BE2C (cell line): Measurements from ENCODE around the gene NSRP1.
"Not testable (repeated sequence)": the region's sequence is repeated elsewhere in the genome, so short reads cannot be mapped to it uniquely, and the experiment has no call there.

Source experiments
- DNase-seq: peaks from one replicate; pipeline ENCODE4 v3.0.0-alpha.2; 2020
- H3K27me3 ChIP-seq: fragments of 250-450 bp; sonication (Bioruptor Pico); 2 replicates; pipeline ENCODE4 v1.5.1; 2020; ENCODE audit warnings: mild to moderate bottlenecking
- H3K36me3 ChIP-seq: fragments of 250-450 bp; sonication (Bioruptor Pico); 2 replicates; pipeline ENCODE4 v1.5.1; 2020; ENCODE audit warnings: mild to moderate bottlenecking
- H3K4me1 ChIP-seq: fragments of 250-450 bp; sonication (Bioruptor Pico); 2 replicates; pipeline ENCODE4 v1.5.1; 2020
- H3K4me3 ChIP-seq: 2 replicates; pipeline ENCODE4 v1.5.1; 2011; ENCODE audit warnings: low read depth, low read length
- H3K9me3 ChIP-seq: fragments of 250-450 bp; sonication (Bioruptor Pico); 2 replicates; pipeline ENCODE4 v1.5.1; 2020
- TF ChIP-seq, protein P1 (sequence below): IDR thresholded peaks from 2 replicates; pipeline ENCODE4 v1.5.1; 2012; ENCODE audit warnings: mild to moderate bottlenecking, low read depth, low read length

Gene NSRP1

GRCh38 chr17:30086896-30087295 is 29.7 kb upstream of the NSRP1 start:
- H3K9me3 ChIP-seq, result no peaks in the 10 kb centered on the region
- no peaks in the 10 kb centered on the region for H3K27me3 ChIP-seq
- no peaks in the 10 kb centered on the region for H3K4me1 ChIP-seq
- TF ChIP-seq, protein P1, sequence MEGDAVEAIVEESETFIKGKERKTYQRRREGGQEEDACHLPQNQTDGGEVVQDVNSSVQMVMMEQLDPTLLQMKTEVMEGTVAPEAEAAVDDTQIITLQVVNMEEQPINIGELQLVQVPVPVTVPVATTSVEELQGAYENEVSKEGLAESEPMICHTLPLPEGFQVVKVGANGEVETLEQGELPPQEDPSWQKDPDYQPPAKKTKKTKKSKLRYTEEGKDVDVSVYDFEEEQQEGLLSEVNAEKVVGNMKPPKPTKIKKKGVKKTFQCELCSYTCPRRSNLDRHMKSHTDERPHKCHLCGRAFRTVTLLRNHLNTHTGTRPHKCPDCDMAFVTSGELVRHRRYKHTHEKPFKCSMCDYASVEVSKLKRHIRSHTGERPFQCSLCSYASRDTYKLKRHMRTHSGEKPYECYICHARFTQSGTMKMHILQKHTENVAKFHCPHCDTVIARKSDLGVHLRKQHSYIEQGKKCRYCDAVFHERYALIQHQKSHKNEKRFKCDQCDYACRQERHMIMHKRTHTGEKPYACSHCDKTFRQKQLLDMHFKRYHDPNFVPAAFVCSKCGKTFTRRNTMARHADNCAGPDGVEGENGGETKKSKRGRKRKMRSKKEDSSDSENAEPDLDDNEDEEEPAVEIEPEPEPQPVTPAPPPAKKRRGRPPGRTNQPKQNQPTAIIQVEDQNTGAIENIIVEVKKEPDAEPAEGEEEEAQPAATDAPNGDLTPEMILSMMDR, result no peak
- H3K36me3 ChIP-seq, result no peaks in the 10 kb centered on the region
- H3K4me3 ChIP-seq, result no peak overlapping the region
- no peak for DNase-seq

GRCh38 chr17:30087431-30087830 is 29.2 kb upstream of the NSRP1 start:
- H3K36me3 ChIP-seq, DNase-seq, H3K9me3 ChIP-seq, H3K4me3 ChIP-seq, H3K4me1 ChIP-seq, H3K27me3 ChIP-seq: not testable (repeated sequence)

DNA sequence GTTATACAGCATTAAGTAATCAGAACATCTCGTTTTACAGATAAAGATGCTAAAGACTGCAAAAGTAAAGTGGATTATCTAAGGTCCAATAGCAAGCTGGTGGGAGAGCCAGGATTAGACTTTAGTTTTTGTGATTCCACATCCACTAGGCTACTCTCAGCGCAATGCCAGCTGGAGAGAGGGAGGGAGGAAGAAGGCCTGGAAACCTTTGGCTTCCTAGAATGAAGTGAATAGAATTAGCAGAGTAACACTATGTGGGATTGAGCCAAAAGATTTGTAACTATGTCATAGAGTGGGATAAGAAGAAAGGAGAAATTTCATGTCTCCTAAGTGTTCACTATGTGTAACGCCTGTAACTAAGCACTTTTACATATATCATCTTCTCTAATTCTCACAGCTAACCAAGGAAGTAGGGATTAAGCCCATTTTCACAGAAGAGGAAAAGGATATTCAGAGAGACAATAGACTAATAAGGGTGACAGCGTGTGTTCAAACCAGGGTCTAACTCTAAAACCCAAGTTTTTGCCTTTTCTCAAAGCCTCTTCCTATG is 25.4 kb upstream of the NSRP1 start:
- no peaks in the 10 kb centered on the region for H3K36me3 ChIP-seq
- H3K9me3 ChIP-seq, result no peaks in the 10 kb centered on the region
- no peak for DNase-seq
- no peak overlapping the region for H3K4me3 ChIP-seq
- H3K27me3 ChIP-seq, result no peaks in the 10 kb centered on the region
- H3K4me1 ChIP-seq, result no peaks in the 10 kb centered on the region
- TF ChIP-seq, protein P1, result no peak

GRCh38 chr17:30091771-30092170 is 24.8 kb upstream of the NSRP1 start:
- no peak for DNase-seq
- Histone ChIP-seq H3K27me3 (no peaks in the 10 kb centered on the region), H3K9me3 (no peaks in the 10 kb centered on the region), H3K4me3 (no peak overlapping the region), H3K36me3 (no peaks in the 10 kb centered on the region), H3K4me1 (no peaks in the 10 kb centered on the region)
- TF ChIP-seq, protein P1, result no peak

GRCh38 chr17:30092886-30093285 is 23.7 kb upstream of the NSRP1 start:
- Histone ChIP-seq H3K4me3 (no peak overlapping the region), H3K4me1 (no peaks in the 10 kb centered on the region), H3K27me3 (no peaks in the 10 kb centered on the region), H3K9me3 (no peaks in the 10 kb centered on the region), H3K36me3 (no peaks in the 10 kb centered on the region)
- no peak for DNase-seq
- TF ChIP-seq, protein P1, result no peak

GRCh38 chr17:30093463-30094147 is 23.0 kb upstream of the NSRP1 start:
- H3K27me3 ChIP-seq, result no peaks in the 10 kb centered on the region
- DNase-seq, result peak; percentile 27
- H3K9me3 ChIP-seq, result no peaks in the 10 kb centered on the region
- TF ChIP-seq, protein P1, result peak; percentile 58
- no peak overlapping the region for H3K4me3 ChIP-seq
- H3K4me1 ChIP-seq, result no peaks in the 10 kb centered on the region
- H3K36me3 ChIP-seq, result no peaks in the 10 kb centered on the region
